NCI-H524 treated with DMSO at 0.1 percent for 48 hours (cell line): ENCODE results near the gene NEK7.
"Not testable (repeated sequence)": the region's sequence is repeated elsewhere in the genome, so short reads cannot be mapped to it uniquely, and the experiment has no call there.

Experiments used
- DNase-seq: peaks from one replicate; lab custom pipeline; 2025; lab: John Stamatoyannopoulos, UW

NEK7 gene

DNA sequence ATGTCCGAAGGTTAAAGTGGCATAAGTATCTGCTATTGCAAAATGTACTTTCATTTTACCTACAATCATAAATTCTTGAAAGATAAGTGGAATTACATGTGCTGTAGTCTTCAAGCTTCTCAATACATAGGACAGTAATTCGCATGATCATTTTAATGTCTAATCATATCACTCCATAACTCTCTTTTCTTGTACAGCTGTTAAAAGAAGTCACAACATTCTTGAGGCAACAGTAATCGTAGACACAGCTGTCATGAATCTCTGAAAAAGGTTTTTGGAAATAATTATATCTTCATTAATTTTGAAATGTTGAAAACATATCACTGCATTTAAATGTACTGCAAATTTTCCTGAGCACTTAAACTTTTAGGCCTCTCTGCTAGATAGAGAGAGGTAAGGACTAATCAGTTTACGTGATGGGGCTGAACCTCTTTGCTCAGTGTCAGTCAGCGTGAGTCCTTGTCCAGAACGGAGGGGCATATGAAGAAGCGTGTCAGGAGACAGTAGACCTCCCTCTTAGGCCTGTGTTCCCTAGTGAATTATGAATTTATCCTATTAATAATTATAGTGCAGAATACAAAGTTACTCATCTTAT lies 133.4 kb downstream of the NEK7 start:
- no peak for DNase-seq

DNA sequence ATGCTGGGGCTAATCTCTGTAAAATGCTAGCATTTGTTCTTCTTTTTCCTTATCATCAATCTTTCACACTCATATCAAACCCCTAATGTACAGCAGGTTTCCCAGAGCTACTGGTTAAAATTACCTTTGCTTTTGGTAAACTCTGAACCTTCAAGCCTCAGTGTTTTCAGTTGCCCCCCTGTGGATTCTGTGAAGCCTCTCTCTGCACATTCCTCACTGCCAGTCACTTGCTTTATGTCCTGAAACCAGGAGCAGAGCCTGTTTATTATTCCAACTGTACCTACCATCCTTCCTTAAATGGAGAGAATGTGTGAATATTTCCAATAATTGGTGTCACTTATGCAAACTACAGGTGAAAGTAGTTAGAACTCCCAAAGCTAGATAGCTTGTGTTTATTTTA lies 134.2 kb downstream of the NEK7 start:
- DNase-seq: no peak

DNA sequence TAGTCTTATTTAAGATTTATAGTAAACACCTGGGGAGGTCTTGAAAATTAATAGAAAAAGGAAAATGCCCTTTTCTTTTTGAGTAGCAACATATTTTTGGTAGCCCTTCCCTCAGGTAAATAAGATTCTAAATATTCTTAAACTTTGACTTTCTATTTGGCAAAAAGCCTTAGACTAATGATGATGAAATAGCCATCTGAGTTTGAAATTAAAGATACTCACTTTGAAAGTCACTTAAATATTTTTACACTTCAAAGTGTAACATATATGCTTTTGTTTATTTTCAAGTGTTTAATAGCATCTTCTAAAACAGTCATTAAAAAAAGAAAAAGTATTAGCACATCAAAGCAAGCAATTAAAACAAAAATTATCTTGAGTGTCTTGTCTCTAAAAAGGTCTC lies 135.1 kb downstream of the NEK7 start:
- DNase-seq: no peak

DNA sequence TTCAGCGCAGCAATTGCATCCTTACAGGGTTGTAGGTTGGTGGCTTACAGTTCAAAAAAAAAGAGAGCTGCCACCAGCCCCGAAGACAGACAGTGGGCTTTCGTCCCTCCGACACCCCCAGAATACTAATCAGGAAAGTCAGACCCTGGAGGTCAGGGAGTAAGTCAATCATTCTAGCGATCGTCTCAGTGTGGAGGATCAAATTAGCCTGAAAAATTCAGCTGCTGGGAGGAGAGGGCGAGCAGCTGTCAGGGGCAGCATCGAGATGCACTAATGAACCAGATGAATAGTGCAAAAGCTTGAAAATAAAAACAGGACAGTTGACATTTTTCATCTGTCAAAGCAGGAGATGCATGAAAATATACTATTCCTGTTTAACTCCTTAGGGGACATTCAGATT lies 138.4 kb downstream of the NEK7 start:
- no peak for DNase-seq

DNA sequence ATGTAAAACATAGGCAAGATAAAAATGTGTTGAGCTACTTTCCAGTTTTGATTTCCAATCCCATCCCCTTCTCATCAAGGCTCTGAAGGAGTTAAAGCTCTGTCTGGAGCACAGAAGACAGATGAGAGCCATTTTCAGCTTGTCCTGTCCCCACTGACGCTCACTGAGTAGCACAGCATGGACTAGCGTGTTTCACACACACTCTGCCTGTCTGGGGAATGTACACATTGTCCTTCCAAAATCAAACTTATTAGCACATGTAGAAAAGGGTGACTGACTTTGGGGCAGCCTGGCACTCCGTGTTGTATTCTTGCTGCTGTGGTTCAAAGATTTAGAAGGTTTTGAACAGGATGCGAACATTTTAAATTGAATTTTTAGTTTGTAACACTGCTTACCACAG lies 139.2 kb downstream of the NEK7 start:
- no peak for DNase-seq

DNA sequence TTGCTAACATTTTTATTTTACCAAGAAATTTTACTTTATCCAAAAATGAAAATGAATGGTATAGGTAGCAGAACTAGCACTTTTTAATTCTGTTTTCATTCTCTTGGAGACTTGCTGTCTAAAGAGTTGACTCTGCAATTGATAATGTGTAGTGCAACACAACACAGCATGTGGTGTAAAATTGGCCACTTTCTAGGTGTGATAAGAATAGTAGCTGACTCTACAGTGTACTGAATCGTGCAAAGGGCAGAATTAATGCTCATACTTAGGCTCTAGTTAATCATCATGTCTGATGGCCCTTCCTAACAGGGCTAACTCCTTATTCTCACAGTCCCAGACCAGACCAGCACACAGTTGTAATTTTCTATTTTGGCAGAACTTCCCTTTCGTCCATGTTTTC lies 140.5 kb downstream of the NEK7 start:
- DNase-seq: no peak

DNA sequence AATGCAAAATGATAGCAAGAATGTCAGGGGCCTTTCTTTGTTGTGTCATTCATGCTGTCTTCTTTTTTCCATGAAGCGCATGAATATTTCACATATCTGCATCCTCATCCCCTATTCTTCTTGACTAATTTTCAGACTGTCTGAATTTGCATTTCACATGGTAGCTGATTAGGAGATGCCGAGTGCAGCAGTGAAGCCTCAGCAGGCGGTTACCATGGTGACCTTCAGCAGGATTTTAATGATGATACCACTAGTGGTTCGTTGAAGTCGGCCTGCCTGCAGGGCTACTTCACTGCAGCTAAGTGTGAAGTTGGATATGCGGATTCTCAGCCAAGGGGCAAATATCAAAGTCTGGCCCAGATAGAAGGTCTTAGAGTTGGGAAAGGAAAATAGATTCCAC lies 141.8 kb downstream of the NEK7 start:
- DNase-seq: no peak

DNA sequence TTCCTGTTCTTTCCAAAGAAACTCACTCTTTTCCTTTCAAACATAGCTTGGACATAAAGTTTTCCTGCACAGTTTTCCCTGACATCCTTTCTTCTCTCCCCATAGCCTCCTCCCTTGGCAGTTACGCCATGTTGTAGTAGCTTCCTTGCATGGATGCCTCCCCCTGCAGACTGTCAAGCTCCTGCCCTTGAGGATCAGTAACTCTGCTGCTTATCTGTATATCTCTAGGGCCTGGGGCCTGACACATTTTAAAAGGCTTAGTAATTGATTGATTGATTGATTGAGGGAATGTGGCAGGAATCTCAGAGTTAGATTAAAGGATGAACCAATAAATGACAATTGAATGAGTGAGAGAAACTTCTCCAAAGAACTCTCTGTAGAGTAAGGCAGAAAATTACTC lies 143.7 kb downstream of the NEK7 start:
- no peak for DNase-seq

DNA sequence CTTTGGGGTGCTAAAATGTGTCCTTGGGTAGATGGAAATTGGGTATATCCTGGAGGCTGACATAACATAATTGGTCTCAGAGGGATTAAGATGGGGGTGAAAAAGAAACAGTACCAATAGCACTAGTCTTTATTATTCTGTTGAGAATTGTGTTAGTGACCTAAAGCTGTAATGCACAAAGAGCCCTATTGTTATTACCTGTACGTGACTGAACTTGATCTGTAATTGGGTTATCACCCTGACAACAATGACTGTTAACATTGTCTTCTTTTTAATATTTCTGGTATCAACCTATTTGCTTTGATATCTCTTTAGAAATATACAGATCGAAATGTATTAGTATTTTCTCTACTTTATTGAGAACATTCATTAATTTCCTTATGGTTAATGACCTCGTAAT lies 147.6 kb downstream of the NEK7 start:
- no peak for DNase-seq

DNA sequence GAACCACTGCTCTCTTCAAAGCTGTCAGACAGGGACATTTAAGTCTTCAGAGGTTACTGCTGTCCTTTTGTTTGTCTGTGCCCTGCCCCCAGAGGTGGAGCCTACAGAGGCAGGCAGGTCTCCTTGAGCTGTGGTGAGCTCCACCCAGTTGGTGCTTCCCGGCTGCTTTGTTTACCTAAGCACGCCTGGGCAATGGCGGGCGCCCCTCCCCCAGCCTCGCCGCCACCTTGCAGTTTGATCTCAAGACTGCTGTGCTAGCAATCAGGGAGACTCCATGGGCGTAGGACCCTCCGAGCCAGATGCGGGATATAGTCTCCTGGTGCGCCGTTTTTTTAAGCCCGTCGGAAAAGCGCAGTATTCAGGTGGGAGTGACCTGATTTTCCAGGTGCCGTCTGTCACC lies 158.0 kb downstream of the NEK7 start:
- not testable (repeated sequence) for DNase-seq

DNA sequence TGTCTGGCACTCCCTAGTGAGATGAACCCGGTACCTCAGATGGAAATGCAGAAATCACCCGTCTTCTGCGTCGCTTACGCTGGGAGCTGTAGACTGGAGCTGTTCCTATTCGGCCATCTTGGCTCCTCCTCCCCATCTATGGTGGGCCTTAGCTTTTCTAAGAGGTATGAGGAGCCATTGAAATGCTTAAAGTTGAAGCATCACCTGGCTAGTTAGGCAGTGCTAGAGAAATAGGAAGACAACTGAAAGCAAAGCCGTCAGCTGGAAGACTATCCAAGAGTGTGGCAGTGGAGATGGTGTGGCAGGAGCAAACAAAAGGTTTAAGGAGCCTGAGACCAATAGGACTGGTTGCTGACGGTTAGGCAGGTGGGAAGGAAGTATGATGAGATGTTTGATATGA lies 158.5 kb downstream of the NEK7 start:
- not testable (repeated sequence) for DNase-seq

DNA sequence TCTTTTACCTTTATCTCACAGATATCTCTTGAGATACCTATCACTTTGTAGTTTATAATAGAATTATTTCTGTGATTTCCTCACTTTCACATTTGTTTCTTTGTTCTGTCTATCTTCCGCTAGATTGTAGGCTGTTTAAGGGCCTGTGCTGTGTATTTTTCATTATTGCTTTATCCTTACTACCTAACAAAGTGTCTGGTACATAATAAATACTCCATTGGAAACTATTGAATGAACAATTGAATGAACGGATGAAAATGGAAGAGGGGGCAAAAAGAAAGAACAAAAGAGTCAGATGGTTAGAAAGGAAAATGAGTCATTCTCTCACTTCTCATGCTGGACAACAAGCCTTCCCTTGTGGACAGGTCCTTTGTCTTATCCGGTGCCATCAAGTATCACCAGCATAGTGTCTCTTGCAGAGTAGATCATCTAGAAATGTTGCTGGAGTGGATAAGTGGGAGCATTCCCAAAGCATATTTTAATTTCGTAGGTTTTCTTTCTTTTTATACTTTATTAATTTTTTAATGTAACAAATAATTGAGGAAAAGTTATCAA lies 159.8 kb downstream of the NEK7 start:
- DNase-seq: no peak

DNA sequence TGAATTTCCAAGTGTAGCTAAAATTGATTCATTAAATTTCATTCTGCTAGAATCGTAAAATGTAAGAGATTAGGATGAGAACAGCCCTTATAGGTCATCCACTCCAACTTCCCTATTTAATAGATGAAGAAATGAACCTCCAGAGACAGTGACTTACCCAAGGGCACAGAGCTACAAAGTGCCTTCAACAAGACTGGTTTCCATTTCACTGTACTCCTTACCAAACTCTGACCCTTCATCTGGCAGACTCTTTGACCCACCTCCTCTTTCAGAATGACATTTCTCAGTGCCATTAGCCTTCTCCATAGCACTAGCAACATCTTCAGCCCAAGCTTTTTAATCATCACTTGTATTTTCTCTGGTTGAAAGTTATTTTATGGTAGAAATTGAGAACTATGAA lies 161.3 kb downstream of the NEK7 start:
- no peak for DNase-seq

DNA sequence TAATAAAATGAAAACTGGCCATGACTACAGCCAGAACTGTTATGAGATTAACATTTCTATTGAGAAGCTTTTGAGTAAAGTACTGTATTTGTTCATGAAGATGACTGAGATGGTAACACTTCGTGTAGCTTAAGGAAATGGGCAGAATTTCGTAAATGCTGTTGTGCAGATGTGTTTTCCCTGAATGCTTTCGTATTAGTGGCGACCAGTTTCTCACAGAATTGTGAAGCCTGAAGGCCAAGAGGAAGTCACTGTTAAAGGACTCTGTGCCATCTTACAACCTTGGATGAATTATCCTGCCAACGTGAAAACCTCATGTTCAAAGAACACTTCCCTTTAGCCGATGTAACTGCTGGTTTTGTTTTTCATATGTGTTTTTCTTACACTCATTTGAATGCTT lies 164.0 kb downstream of the NEK7 start:
- DNase-seq: no peak

DNA sequence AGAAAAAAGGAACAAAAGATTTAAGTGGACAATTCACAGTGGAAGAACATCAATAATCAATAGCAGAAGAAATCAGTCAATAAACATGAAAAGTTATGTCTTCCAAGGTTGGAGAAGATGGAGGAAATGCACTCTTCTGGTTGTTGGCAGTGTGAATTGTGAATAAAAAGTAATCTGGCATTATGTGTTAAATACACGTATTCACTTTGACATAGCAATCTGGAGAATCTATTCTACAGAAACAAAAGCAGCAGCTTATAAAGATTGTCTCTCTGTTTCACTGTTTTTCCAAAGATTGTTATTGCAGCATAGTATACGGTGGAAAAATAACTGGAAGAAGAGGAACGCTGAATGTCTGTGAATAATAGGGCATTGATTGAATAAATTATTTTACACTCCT lies 169.4 kb downstream of the NEK7 start:
- DNase-seq: no peak

DNA sequence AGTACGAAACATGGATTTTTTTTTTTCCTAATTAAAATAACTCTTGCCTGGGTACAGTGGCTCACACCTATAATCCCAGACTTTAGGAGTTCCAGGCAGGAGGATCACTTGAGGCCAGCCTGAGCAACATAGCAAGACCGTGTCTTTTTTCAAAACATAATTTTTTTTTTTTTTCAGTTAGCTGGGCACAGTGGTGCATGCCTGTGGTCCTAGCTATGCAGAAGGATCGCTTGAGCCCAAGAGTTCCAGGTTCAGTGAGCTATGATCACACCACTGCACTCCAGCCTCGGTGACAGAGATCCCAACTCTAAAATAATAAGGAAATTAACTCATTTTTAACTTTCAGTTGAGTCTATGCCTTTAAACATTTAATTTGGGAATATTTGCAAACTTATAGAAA lies 170.1 kb downstream of the NEK7 start:
- no peak for DNase-seq

DNA sequence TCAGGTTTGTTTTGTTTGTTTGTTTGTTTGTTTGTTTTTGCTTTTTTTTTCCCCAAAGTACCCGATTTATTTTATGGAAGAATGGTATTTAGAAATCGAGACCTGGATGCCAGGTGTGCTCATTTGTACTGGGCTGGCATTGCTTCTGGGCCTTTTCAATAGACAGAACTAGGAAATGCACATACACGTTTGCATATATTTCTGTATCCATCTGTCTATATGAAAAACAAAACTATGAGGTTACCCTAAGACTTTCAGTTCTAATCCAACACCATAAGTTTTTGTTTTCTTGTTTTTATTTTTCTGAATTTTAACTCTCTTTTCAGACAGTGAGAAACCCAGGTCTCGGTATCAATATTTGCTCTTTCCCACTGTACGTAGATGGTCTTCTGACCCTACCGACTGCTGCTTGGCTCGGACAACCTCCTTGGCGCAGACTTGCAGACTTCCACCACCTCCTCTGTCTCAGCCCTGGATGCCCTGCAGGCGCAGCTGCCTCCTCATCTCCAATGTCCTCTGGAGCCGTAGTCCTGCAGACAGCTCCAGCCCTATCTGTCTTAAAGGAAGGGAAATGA lies 171.7 kb downstream of the NEK7 start:
- no peak for DNase-seq

DNA sequence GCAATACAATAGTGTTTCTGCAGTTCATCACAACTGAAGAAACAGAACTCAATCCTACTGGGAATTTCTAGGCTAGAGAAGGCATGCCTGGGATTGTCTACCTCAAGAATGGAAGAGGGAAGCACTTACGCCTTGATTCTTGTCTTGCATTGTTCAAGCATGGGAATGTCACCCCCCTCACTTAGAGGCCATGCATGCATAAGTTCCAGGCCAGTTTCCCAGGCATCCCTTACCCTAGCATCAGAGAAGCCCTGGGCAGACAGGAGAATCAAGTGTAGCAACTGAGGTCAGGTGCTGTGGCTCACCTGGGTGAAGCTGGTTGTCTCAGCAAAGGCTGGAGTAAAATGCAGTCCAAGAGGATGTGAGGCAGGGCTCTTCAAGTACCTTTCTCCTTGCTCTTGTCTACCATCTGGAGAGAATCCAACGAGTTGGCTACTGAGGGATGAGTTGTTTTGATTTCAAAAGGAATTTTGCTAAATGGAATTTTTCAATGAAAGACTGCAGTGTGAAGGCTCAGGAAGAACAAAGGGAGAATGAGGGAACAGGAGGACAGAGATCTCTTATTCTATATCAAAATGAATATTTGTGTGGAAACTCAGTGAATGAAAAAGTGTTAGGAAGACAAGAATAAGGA lies 174.3 kb downstream of the NEK7 start:
- DNase-seq: no peak

DNA sequence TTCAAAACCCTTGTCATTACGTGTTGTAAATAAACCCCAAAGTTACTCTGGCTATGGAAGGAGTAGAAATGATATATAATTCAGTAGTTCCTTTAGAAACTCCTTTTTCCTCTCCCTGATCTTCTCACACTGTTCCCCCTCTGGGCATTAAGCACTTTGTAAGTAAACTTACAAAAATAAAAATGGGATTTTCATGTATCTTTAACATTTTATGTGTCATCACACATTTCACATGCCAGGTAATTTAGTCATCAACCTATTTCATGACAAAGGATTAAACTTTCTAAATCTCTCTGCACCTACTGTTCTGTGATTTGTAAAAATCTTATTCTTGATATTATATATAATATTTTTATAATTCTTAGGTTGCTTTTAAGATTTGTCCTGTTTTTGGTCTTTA lies 176.9 kb downstream of the NEK7 start:
- no peak for DNase-seq

DNA sequence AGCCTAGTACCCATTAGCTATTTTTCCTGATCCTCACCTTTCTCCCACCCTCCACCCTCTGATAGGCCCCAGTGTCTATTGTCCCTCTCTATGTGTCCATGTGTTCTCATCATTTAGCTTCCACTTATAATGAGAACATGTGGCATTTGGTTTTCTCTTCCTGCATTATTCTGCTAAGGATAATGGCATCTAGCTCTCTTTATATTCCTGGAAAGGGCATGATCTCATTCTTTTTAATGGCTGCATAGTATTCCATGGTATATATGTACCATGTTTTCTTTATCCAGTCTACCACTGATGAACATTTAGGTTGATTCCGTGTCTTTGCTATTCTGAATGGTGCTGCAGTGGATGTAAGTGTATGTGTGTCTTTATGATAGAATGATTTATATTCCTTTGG lies 178.9 kb downstream of the NEK7 start:
- no peak for DNase-seq

DNA sequence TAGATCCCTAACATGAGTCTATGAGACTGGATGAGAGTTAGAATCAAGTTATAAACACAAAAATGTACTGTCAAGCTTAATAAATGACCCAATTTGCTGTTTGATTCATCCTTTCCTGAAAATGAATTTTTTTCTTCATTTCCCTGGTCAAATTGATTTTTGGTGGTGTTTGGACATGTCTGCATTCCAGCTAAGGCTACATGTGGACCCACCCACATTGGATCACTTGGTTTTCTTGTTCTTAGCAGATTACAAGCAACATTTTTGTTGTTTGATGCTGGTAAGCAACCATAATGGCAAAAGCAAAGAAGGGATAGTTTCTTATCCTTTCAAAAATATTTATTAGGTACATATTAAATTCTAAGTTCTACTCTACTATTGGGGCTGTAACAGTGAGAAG lies 181.1 kb downstream of the NEK7 start:
- no peak for DNase-seq

DNA sequence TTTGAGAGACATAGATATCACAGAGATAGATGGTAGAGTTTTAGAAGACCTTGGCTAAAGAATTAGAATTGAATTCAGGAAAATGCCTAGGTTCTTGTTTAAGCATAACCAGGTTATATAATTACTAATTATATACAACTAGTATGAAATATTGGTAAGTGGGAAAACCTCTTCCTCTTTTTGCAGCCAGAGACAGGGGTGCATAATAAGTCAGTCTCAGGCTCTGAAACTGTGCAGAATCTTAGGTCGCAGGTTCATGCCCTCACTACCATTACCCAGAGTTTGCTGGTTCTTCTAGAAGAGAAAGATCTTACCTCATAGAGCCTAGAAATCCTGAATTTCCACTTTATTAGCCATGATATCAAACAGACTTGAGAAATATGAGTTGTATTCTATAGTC lies 183.3 kb downstream of the NEK7 start:
- DNase-seq: no peak

DNA sequence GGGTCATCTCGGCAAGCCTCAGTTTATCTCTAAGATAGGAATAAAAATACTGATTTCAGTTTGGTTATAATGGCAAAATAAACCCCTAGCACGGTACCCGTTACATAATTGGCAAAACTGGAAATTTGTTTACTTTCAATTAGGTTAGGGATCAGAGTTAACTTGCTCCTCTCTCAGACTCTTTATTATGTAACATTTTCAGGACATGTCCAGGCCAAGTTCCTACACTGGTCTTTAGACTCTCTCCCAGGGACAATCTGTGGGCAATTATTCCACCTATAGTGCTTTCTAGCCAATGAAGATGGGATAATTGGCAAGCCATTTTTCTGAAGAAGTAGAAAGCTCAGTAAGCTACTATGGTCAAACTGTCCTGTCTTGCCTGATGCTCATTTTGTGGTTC lies 189.4 kb downstream of the NEK7 start:
- no peak for DNase-seq

DNA sequence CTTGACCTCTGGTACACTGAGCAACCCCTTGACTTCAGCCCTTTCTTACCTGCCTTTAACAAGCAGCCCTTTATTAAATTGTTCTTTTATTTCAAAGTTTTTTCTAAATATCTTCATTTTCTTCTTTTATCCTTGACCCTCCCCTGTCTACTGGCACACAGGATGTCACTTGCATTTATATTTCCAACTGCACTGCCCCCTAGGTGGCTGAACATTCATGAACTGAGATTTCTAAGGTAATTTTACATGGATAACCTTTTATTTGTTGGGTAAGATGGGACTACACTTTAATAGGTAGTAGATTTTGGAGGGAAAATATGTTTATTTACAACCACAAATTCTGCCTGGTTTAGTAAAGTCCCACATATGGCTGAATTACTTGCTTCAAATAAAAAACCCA lies 193.7 kb downstream of the NEK7 start:
- DNase-seq: no peak
